GM13977 (cell line): ENCODE data around the gene ACTL8.

Experiments
- DNase-seq: peaks from one replicate; pipeline ENCODE4 v3.0.0; 2012; ENCODE audit warnings: low spot score
- CTCF ChIP-seq: IDR thresholded peaks from 2 replicates; pipeline ENCODE4 v1.5.1; 2012; ENCODE audit warnings: mild to moderate bottlenecking, control low read depth; ENCODE audit not compliant: insufficient read depth; ENCODE audit errors: extremely low read depth, missing control alignments
- in situ Hi-C: fragments of 300-500 bp; cut with MboI; formaldehyde crosslinking; loops from one replicate; pipeline ENCODE4 v1.12.0; 2022; ENCODE audit warnings: low sequenced_read_pairs, low pct_unique_long_range_greater_than_20kb, mixed read lengths, inconsistent platforms; ENCODE audit not compliant: unreplicated experiment

Gene ACTL8

GRCh38 chr1:17851056-17851455 lies 95.9 kb downstream of the ACTL8 start:
- no peak for TF ChIP-seq CTCF
- in situ Hi-C loops: no loop called here

GRCh38 chr1:17852383-17852782 lies 97.2 kb downstream of the ACTL8 start:
- no peak for TF ChIP-seq CTCF
- in situ Hi-C loops: no loop called here
- no peak for DNase-seq

More at GRCh38 chr1:17851056-17851455, 95.9 kb downstream of the ACTL8 start:
- DNase-seq: no peak

DNA sequence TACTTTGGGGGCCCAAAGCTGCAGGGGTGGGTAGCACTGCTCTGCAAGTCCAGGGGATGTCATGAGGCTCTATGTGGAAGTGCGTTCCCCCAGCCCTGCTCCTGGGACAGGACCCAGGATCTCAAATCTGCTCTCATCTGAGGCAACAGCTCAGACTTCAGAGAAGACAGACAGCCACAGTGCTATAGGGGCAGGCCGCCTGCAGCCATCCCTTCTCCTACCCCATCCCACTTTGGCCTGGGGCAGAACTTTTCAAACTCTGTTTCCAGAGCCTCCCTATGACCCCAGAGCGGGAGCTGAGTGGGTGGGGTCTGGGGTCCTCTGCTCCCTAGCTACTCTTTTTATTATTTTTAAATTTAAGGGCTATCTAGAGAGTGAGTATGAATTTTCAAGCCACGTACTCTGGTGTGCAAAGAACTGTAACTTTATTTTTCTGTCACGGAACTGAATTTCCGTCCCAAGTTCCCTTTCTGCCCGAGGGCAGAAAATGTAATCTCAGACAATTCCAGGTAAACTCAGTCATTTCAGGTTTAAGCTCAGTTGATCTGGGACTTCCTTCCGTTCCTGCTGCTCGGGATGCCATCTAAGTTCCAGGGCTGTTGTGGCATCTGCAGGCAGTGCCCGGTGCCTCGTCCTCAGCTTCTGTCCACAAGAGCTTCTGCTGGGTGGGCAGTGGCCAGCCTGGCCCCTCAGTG lies 98.3 kb downstream of the ACTL8 start:
- TF ChIP-seq CTCF: no peak
- no peak for DNase-seq
- in situ Hi-C loops: no loop called here

DNA sequence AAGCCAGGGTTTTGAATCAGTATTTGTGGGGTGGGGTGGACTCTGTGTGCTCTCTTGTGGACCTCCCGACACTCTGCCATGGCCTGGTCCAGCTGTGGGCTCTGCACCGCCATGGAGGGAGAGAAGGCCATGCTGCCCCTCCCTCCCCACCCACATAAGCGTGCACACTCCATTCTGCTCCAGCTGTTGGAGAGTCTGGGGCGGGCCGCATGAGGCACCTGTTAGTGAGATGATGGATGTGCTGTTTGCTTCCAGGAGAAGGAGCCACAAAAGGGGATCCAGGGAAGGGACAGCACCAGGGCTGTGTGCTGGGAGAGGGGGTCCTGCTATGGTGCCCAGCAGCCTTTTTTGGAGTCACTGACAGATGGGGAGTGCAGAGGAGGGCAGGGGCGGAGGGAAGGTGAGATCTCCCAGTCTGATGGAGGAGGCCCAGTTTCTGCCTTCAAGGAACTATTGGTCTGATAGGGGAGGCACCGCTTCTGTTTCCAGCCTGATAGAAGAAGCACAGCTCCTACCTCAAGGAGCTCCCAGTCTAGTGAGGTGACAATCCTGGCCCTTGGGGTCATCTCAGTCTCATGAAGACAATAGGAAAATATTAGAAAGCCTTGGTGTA lies 101.5 kb downstream of the ACTL8 start:
- in situ Hi-C loops: no loop called here
- no peak for DNase-seq
- TF ChIP-seq CTCF: no peak

GRCh38 chr1:17857109-17857499 lies 102.0 kb downstream of the ACTL8 start:
- TF ChIP-seq CTCF: no peak
- in situ Hi-C loops: no loop called here
- no peak for DNase-seq

DNA sequence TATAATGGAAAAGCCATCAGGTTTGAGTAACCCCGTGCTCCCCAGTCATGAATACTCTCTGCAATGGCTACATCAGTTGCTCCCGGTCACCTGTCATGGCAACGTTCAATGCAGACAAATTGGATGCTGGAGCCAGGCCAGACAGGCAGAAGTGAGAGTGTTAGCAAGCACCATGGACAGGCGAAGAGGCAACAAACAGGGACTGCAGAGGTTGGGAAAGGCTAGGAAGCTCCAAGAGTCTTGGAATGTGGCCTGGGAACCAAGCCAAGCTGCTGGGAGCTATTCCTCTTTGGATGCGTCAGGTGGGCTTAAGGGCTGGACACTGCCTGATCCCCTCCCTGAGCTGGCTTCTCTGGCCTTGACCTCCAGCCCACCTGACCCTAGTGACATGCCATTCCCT lies 102.9 kb downstream of the ACTL8 start:
- in situ Hi-C loops: no loop called here
- no peak for DNase-seq
- no peak for TF ChIP-seq CTCF

DNA sequence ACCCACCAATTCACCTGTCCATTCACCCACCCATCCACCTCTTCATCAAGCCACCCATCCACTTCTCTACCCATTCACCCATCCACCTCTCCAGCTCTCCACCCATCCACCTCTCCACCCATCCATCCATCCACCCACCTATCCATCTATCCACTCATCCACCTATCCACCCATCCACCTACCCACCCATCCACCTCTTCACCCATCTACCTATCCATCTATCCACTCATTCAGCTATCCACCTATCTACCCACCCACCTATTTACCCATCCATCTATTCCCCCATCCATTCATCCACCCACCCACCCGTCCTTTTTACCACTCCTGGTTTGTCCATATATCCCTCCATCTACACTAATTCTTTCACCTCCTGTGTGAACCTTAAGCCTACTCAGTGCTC lies 105.7 kb downstream of the ACTL8 start:
- no peak for DNase-seq
- in situ Hi-C loops: no loop called here
- no peak for TF ChIP-seq CTCF
